Keratinocyte (primary cell): ENCODE data around the gene TNRC6A. TPM values are rescaled to one million over a fixed set of nuclear protein-coding genes. Genes with fewer than 3 reads are reported as not detected.

Source experiments
- DNase-seq: peaks from one replicate; pipeline ENCODE4 v3.0.0-alpha.2; 2011; ENCODE audit warnings: low read depth, missing footprints, low spot score
- FAIRE-seq: peaks from 2 replicates; lab custom pipeline; 2011; peaks lifted over from hg19 to GRCh38; lab: Jason Lieb, UNC
- H2AFZ ChIP-seq: 2 replicates; pipeline ENCODE4 v1.6.0; 2012; ENCODE audit warnings: low read length, control low read depth, inconsistent platforms; ENCODE audit not compliant: control insufficient read depth
- H3K27ac ChIP-seq: 2 replicates; pipeline ENCODE4 v1.5.1; 2011; ENCODE audit warnings: low read length; ENCODE audit not compliant: control insufficient read depth, insufficient read depth
- H3K27me3 ChIP-seq: 3 replicates; pipeline ENCODE4 v1.6.0; 2011; ENCODE audit warnings: low read length; ENCODE audit not compliant: control insufficient read depth, insufficient read depth; ENCODE audit errors: extremely low read depth
- H3K36me3 ChIP-seq, 2 experiments: 2 replicates in 1 of 2; 3 replicates in 1 of 2; pipeline ENCODE4 v1.5.1; 2011; ENCODE audit warnings: low read length in 2 of 2, mild to moderate bottlenecking in 1 of 2; ENCODE audit not compliant: control insufficient read depth in 2 of 2, insufficient read depth in 2 of 2; ENCODE audit errors: extremely low read depth in 1 of 2
- H3K4me1 ChIP-seq: 3 replicates; pipeline ENCODE4 v1.5.1; 2011; ENCODE audit warnings: low read length; ENCODE audit not compliant: control insufficient read depth, insufficient read depth; ENCODE audit errors: extremely low read depth
- H3K4me2 ChIP-seq: 3 replicates; pipeline ENCODE4 v1.6.0; 2011; ENCODE audit warnings: low read depth, low read length; ENCODE audit not compliant: control insufficient read depth, insufficient read depth; ENCODE audit errors: extremely low read depth
- H3K4me3 ChIP-seq, 3 experiments: fragments of 200-600 bp in 1 of 3; sonication (generic) in 1 of 3; 2 replicates in 2 of 3; 3 replicates in 1 of 3; pipeline ENCODE4 v1.5.1; 2011 to 2016; ENCODE audit warnings: low read length in 3 of 3, mild to moderate bottlenecking in 3 of 3, control low read depth in 2 of 3, inconsistent platforms in 1 of 3, low read depth in 1 of 3, mixed read lengths in 1 of 3, mixed run types in 1 of 3, moderate library complexity in 1 of 3; ENCODE audit not compliant: control insufficient read depth in 2 of 3, insufficient read depth in 2 of 3; ENCODE audit errors: extremely low read depth in 1 of 3
- H3K79me2 ChIP-seq: 2 replicates; pipeline ENCODE4 v1.6.0; 2012; ENCODE audit warnings: low read length; ENCODE audit not compliant: control insufficient read depth, insufficient read depth
- H3K9ac ChIP-seq: 3 replicates; pipeline ENCODE4 v1.6.0; 2011; ENCODE audit warnings: low read length; ENCODE audit not compliant: control insufficient read depth, insufficient read depth; ENCODE audit errors: extremely low read depth
- H3K9me1 ChIP-seq: 3 replicates; pipeline ENCODE4 v1.6.0; 2011; ENCODE audit warnings: low read length; ENCODE audit not compliant: control insufficient read depth, insufficient read depth; ENCODE audit errors: extremely low read depth
- H3K9me3 ChIP-seq: 2 replicates; pipeline ENCODE4 v1.5.1; 2012; ENCODE audit warnings: low read depth, low read length; ENCODE audit not compliant: control insufficient read depth
- H4K20me1 ChIP-seq: 3 replicates; pipeline ENCODE4 v1.6.0; 2011; ENCODE audit warnings: low read length; ENCODE audit not compliant: control insufficient read depth, insufficient read depth; ENCODE audit errors: extremely low read depth
- EZH2 ChIP-seq: IDR thresholded peaks from one replicate; pipeline ENCODE4 v1.6.1; 2012; ENCODE audit warnings: inconsistent platforms, mild to moderate bottlenecking, low read length, moderate library complexity
- dilution Hi-C: fragments of 300-500 bp; cut with MboI; formaldehyde crosslinking; loops from one replicate; pipeline ENCODE4 v1.7.0; 2020; ENCODE audit warnings: low sequenced_read_pairs; ENCODE audit not compliant: extremely low pct_ligation_motif_present
- polyA plus RNA-seq, 5 experiments: library from polyadenylated mRNA; depleted of rRNA in 3 of 5; stranded (reverse) in 3 of 5; stranded (forward) in 1 of 5; unstranded in 1 of 5; fragments of >200 nt; gene quantifications; 1 replicate in 1 of 5; 2 replicates in 3 of 5; 3 replicates in 1 of 5; pipeline versions ENCODE4 v1.2.1 to v1.2.3, GENCODE V29; 2011 to 2012; ENCODE audit warnings: missing spikeins in 2 of 5, low read depth in 1 of 5, low replicate concordance in 1 of 5
- TF ChIP-seq, protein P1 (sequence below), 3 experiments: IDR thresholded peaks in 1 of 3; conservative IDR thresholded peaks in 1 of 3; optimal IDR thresholded peaks in 1 of 3; 2 replicates in 2 of 3; 3 replicates in 1 of 3; pipeline versions ENCODE3 to v1.5.1; 2011; ENCODE audit warnings: low read length in 3 of 3, mild to moderate bottlenecking in 3 of 3, moderate library complexity in 2 of 3, control low read depth in 1 of 3, inconsistent platforms in 1 of 3; ENCODE audit not compliant: insufficient read depth in 2 of 3; ENCODE audit errors: extremely low read depth in 1 of 3

TNRC6A gene
- polyA plus RNA-seq, 1 donor (not counting 4 experiments of a cell fraction or from before 2014, with no cell fraction given) = 23.3 TPM

DNA sequence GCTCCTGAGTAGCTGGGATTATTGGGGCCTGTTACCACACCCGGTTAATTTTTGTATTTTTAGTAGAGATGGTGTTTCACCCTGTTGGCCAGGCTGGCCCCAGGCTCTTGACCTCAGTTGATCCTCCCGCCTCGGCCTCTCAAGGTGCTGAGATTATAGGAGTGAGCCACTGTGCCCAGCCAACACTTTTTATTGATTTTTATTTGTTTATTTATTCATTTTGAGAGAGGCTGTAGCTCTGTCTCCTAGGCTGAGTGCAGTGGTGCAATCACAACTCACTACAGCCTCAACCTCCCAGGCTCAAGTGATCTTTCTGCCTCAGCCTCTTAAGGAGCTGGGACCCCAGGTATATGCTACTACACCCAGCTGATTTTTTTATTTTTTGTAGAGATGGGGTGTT lies 54.7 kb downstream of the TNRC6A start:
- H3K36me3 ChIP-seq = peaks cover 7% of the 10 kb centered on the region in 2 experiments
- FAIRE-seq = no peak

DNA sequence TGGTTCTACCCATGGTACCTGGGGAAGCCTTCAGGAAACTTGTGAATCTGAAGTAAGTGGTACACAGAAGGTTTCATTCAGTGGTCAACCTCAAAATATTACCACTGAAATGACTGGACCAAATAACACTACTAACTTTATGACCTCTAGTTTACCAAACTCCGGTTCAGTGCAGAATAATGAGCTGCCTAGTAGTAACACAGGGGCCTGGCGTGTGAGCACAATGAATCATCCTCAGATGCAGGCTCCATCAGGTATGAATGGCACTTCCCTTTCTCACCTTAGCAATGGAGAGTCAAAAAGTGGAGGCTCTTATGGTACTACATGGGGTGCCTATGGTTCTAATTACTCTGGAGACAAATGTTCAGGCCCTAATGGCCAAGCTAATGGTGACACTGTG lies 60.4 kb downstream of the TNRC6A start:
- H3K4me1 ChIP-seq = peaks cover 7% of the 10 kb centered on the region
- no peak overlapping the region for H3K27ac ChIP-seq
- no peak for DNase-seq
- peaks cover 10 to 22% of the 10 kb centered on the region in 2 experiments for H3K36me3 ChIP-seq
- no peak overlapping the region for H3K9ac ChIP-seq
- no peak overlapping the region for H3K4me3 ChIP-seq
- H3K79me2 ChIP-seq = peaks cover 4% of the 10 kb centered on the region
- no peak overlapping the region for H2AFZ ChIP-seq
- no peak overlapping the region for H3K4me2 ChIP-seq
- H3K9me1 ChIP-seq = no peaks in the 10 kb centered on the region
- H3K9me3 ChIP-seq = no peaks in the 10 kb centered on the region
- no peak for TF ChIP-seq EZH2
- TF ChIP-seq, protein P1, sequence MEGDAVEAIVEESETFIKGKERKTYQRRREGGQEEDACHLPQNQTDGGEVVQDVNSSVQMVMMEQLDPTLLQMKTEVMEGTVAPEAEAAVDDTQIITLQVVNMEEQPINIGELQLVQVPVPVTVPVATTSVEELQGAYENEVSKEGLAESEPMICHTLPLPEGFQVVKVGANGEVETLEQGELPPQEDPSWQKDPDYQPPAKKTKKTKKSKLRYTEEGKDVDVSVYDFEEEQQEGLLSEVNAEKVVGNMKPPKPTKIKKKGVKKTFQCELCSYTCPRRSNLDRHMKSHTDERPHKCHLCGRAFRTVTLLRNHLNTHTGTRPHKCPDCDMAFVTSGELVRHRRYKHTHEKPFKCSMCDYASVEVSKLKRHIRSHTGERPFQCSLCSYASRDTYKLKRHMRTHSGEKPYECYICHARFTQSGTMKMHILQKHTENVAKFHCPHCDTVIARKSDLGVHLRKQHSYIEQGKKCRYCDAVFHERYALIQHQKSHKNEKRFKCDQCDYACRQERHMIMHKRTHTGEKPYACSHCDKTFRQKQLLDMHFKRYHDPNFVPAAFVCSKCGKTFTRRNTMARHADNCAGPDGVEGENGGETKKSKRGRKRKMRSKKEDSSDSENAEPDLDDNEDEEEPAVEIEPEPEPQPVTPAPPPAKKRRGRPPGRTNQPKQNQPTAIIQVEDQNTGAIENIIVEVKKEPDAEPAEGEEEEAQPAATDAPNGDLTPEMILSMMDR (optimal IDR thresholded peaks at IDR 0.05 in 1 of 3, IDR thresholded peaks at IDR 0.05 in 1 of 3, conservative IDR thresholded peaks at IDR 0.05 in 1 of 3; ENCODE audit: extremely low read depth in 1 of 3, insufficient read depth in 2 of 3, low read length in 3 of 3) = no peak
- H3K27me3 ChIP-seq = no peaks in the 10 kb centered on the region
- H4K20me1 ChIP-seq = no peaks in the 10 kb centered on the region
- dilution Hi-C loops = no loop called here
- FAIRE-seq = peak; percentile 32

More for the DNA sequence above, 54.7 kb downstream of the TNRC6A start:
- no peaks in the 10 kb centered on the region for H3K9me3 ChIP-seq
- TF ChIP-seq, protein P1 (optimal IDR thresholded peaks at IDR 0.05 in 1 of 3, IDR thresholded peaks at IDR 0.05 in 1 of 3, conservative IDR thresholded peaks at IDR 0.05 in 1 of 3; ENCODE audit: extremely low read depth in 1 of 3, insufficient read depth in 2 of 3, low read length in 3 of 3) = no peak
- TF ChIP-seq EZH2 = no peak
- no peak overlapping the region for H3K27ac ChIP-seq
- H3K4me3 ChIP-seq = no peak overlapping the region
- H3K27me3 ChIP-seq = no peaks in the 10 kb centered on the region
- no peaks in the 10 kb centered on the region for H4K20me1 ChIP-seq
- H3K9me1 ChIP-seq = no peaks in the 10 kb centered on the region
- peaks cover 1% of the 10 kb centered on the region for H3K79me2 ChIP-seq
- no peaks in the 10 kb centered on the region for H3K4me1 ChIP-seq
- no peak overlapping the region for H2AFZ ChIP-seq
- no peak overlapping the region for H3K4me2 ChIP-seq
- no peak overlapping the region for H3K9ac ChIP-seq
- no peak for DNase-seq
- dilution Hi-C loops = no loop called here
